HFFc6 (cell line): ENCODE data around the gene PUSL1. TPM values are rescaled to one million over a fixed set of nuclear protein-coding genes. Genes with fewer than 3 reads are reported as not detected.

ENCODE experiments used
- DNase-seq: peaks from one replicate; pipeline ENCODE4 v3.0.0-alpha.2; 2018
- H3K27ac Mint-ChIP-seq: 2 replicates; pipeline ENCODE4 v1.8.0; 2020; ENCODE audit warnings: mild to moderate bottlenecking, mixed read lengths
- H3K27me3 Mint-ChIP-seq: 2 replicates; pipeline ENCODE4 v1.8.0; 2021; ENCODE audit warnings: mild to moderate bottlenecking, moderate library complexity, mixed read lengths; ENCODE audit not compliant: insufficient read depth
- H3K36me3 Mint-ChIP-seq: 2 replicates; pipeline ENCODE4 v1.8.0; 2021; ENCODE audit warnings: low read depth, mixed read lengths
- H3K4me1 Mint-ChIP-seq: 2 replicates; pipeline ENCODE4 v1.8.0; 2020; ENCODE audit warnings: low read depth, mixed read lengths
- H3K4me3 Mint-ChIP-seq: 2 replicates; pipeline ENCODE4 v1.8.0; 2020; ENCODE audit warnings: mild to moderate bottlenecking, moderate library complexity, mixed read lengths
- H3K9me3 Mint-ChIP-seq: 2 replicates; pipeline ENCODE4 v1.8.0; 2020; ENCODE audit warnings: mild to moderate bottlenecking, mixed read lengths
- total RNA-seq, 6 experiments: library from RNA; stranded (reverse); fragmentation: NEBNext Ultra II Directional; extraction: Animal tissue kit (Norgen Biotek cat#: 25700); gene quantifications; 2 replicates in 1 of 6; 3 replicates in 5 of 6; pipeline ENCODE4 v1.2.3, GENCODE V29; 2021
- TF ChIP-seq, protein P1 (sequence below): fragments of 200-600 bp; sonication (generic); IDR thresholded peaks from 2 replicates; pipeline ENCODE4 v1.5.0; 2021; ENCODE audit warnings: antibody characterized with exemption, mild to moderate bottlenecking

Gene PUSL1
- total RNA-seq, 6 experiments from 2014 or later, result 23.5 to 28.7 (median 25.6) TPM

DNA sequence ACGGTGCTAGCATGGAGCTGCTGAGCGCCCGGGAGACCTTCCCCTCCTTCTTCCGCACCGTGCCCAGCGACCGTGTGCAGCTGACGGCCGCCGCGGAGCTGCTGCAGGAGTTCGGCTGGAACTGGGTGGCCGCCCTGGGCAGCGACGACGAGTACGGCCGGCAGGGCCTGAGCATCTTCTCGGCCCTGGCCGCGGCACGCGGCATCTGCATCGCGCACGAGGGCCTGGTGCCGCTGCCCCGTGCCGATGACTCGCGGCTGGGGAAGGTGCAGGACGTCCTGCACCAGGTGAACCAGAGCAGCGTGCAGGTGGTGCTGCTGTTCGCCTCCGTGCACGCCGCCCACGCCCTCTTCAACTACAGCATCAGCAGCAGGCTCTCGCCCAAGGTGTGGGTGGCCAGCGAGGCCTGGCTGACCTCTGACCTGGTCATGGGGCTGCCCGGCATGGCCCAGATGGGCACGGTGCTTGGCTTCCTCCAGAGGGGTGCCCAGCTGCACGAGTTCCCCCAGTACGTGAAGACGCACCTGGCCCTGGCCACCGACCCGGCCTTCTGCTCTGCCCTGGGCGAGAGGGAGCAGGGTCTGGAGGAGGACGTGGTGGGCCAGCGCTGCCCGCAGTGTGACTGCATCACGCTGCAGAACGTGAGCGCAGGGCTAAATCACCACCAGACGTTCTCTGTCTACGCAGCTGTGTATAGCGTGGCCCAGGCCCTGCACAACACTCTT lies 23.8 kb downstream of the PUSL1 start:
- peaks cover 4% of the 10 kb centered on the region for H3K36me3 Mint-ChIP-seq
- peaks cover 31% of the 10 kb centered on the region for H3K27me3 Mint-ChIP-seq
- no peak overlapping the region for H3K27ac Mint-ChIP-seq
- TF ChIP-seq, protein P1, sequence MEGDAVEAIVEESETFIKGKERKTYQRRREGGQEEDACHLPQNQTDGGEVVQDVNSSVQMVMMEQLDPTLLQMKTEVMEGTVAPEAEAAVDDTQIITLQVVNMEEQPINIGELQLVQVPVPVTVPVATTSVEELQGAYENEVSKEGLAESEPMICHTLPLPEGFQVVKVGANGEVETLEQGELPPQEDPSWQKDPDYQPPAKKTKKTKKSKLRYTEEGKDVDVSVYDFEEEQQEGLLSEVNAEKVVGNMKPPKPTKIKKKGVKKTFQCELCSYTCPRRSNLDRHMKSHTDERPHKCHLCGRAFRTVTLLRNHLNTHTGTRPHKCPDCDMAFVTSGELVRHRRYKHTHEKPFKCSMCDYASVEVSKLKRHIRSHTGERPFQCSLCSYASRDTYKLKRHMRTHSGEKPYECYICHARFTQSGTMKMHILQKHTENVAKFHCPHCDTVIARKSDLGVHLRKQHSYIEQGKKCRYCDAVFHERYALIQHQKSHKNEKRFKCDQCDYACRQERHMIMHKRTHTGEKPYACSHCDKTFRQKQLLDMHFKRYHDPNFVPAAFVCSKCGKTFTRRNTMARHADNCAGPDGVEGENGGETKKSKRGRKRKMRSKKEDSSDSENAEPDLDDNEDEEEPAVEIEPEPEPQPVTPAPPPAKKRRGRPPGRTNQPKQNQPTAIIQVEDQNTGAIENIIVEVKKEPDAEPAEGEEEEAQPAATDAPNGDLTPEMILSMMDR, result no peak
- H3K4me1 Mint-ChIP-seq, result no peaks in the 10 kb centered on the region
- H3K9me3 Mint-ChIP-seq, result peaks cover 6% of the 10 kb centered on the region
- DNase-seq, result no peak
- no peak overlapping the region for H3K4me3 Mint-ChIP-seq

GRCh38 chr1:1332774-1333480 lies 24.5 kb downstream of the PUSL1 start:
- DNase-seq, result no peak
- Mint-ChIP-seq H3K27me3 (peaks cover 26% of the 10 kb centered on the region), H3K36me3 (peaks cover 4% of the 10 kb centered on the region), H3K4me3 (no peak overlapping the region), H3K27ac (no peak overlapping the region), H3K9me3 (peaks cover 6% of the 10 kb centered on the region), H3K4me1 (no peaks in the 10 kb centered on the region)
- TF ChIP-seq, protein P1, result no peak

DNA sequence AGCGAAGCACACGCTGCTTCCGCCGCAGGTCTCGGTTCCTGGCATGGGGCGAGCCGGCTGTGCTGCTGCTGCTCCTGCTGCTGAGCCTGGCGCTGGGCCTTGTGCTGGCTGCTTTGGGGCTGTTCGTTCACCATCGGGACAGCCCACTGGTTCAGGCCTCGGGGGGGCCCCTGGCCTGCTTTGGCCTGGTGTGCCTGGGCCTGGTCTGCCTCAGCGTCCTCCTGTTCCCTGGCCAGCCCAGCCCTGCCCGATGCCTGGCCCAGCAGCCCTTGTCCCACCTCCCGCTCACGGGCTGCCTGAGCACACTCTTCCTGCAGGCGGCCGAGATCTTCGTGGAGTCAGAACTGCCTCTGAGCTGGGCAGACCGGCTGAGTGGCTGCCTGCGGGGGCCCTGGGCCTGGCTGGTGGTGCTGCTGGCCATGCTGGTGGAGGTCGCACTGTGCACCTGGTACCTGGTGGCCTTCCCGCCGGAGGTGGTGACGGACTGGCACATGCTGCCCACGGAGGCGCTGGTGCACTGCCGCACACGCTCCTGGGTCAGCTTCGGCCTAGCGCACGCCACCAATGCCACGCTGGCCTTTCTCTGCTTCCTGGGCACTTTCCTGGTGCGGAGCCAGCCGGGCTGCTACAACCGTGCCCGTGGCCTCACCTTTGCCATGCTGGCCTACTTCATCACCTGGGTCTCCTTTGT lies 25.3 kb downstream of the PUSL1 start:
- Mint-ChIP-seq H3K4me1 (no peaks in the 10 kb centered on the region), H3K36me3 (peaks cover 4% of the 10 kb centered on the region), H3K27me3 (peaks cover 26% of the 10 kb centered on the region), H3K9me3 (peaks cover 6% of the 10 kb centered on the region), H3K4me3 (no peak overlapping the region), H3K27ac (no peak overlapping the region)
- no peak for DNase-seq
- TF ChIP-seq, protein P1, result no peak

DNA sequence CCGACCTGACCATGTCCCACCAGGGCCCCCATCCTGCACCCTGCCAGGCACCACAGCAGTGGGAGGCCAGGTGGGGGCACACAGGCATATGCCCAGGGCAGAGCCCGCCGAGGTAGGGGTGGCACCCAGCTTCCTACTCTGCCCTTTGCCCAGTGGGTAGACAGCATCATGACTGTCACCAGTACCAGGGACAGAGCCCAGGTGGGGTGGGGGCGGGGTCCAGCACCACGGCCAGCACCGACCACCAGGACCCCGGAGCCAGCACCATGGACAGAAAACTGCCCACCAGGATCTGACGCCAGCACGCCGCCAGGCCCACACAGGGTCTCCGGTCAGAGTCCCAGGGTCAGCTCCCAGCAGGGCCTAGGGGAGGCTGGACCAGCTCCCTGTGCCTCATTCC lies 26.4 kb downstream of the PUSL1 start:
- H3K9me3 Mint-ChIP-seq, result peaks cover 2% of the 10 kb centered on the region
- H3K4me3 Mint-ChIP-seq, result no peak overlapping the region
- no peak overlapping the region for H3K27ac Mint-ChIP-seq
- DNase-seq, result no peak
- TF ChIP-seq, protein P1, result no peak
- H3K36me3 Mint-ChIP-seq, result peaks cover 2% of the 10 kb centered on the region
- no peaks in the 10 kb centered on the region for H3K4me1 Mint-ChIP-seq
- H3K27me3 Mint-ChIP-seq, result peaks cover 21% of the 10 kb centered on the region

- Mint-ChIP-seq H3K4me3 (no peak overlapping the region), H3K27me3 (peaks cover 18% of the 10 kb centered on the region), H3K27ac (no peak overlapping the region), H3K9me3 (no peaks in the 10 kb centered on the region), H3K4me1 (no peaks in the 10 kb centered on the region), H3K36me3 (no peaks in the 10 kb centered on the region; the same call in 1 of the 2 replicates)
- TF ChIP-seq, protein P1, result no peak
- no peak for DNase-seq
Observed at GRCh38 chr1:1335283-1335682, 26.9 kb downstream of the PUSL1 start.
